Tibial nerve (tissue), 4 donors: Measurements from ENCODE around the gene MBNL2. TPM values are rescaled to one million over a fixed set of nuclear protein-coding genes. Genes with fewer than 3 reads are reported as not detected.

ENCODE experiments used
- DNase-seq, 2 donors: peaks; one replicate each; pipeline ENCODE4 v3.0.0-alpha.2; 2019; ENCODE audit warnings: low spot score in 2 of 2
- H3K27ac ChIP-seq, 4 donors: fragments of 200-600 bp; sonication (generic) in 3 of 4; one replicate each; pipeline ENCODE4 v1.5.1; 2017 to 2019; ENCODE audit warnings: mild to moderate bottlenecking in 1 of 4
- H3K27me3 ChIP-seq, 2 donors: fragments of 200-600 bp; sonication (generic) in 1 of 2; one replicate each; pipeline versions ENCODE4 v1.5.1 to v1.6.0; 2017 to 2019
- H3K36me3 ChIP-seq, 3 donors: fragments of 200-600 bp; sonication (generic); one replicate each; pipeline ENCODE4 v1.5.1; 2018 to 2019
- H3K4me1 ChIP-seq, 4 donors: fragments of 200-600 bp; sonication (generic) in 3 of 4; one replicate each; pipeline ENCODE4 v1.5.1; 2017 to 2019
- H3K4me3 ChIP-seq, 4 donors: fragments of 200-600 bp; sonication (generic) in 3 of 4; one replicate each; pipeline ENCODE4 v1.5.1; 2017 to 2019; ENCODE audit warnings: mild to moderate bottlenecking in 1 of 4, moderate library complexity in 1 of 4
- H3K9me3 ChIP-seq, 4 donors: fragments of 200-600 bp; sonication (generic) in 3 of 4; one replicate each; pipeline ENCODE4 v1.5.1; 2017 to 2019
- EP300 ChIP-seq, 2 donors: sonication (generic); formaldehyde crosslinking; IDR thresholded peaks; one replicate each; pipeline ENCODE4 v1.6.1; 2017; ENCODE audit warnings: antibody characterized with exemption in 2 of 2, mild to moderate bottlenecking in 1 of 2
- POLR2A ChIP-seq, 2 donors: fragments of 450-650 bp; IDR thresholded peaks; one replicate each; pipeline ENCODE4 v1.6.1; 2017; ENCODE audit warnings: antibody characterized with exemption in 2 of 2, mild to moderate bottlenecking in 2 of 2, moderate library complexity in 2 of 2
- WGBS, 2 donors: methylation state at CpG; one replicate each; pipeline ENCODE4 v1.1.5; 2018; 5-methylcytosine and 5-hydroxymethylcytosine counted together
- total RNA-seq, 4 donors: library from RNA; depleted of rRNA; stranded (reverse); fragments of >200 nt; gene quantifications; one replicate each; pipeline ENCODE4 v1.1.0, GENCODE V29; 2016
- TF ChIP-seq, protein P1 (sequence below), 5 experiments: fragments of 200-600 bp in 3 of 5; fragments of 450-650 bp in 2 of 5; sonication (generic) in 3 of 5; IDR thresholded peaks; one replicate each; pipeline ENCODE4 v1.5.1; 2016 to 2019; ENCODE audit warnings: antibody characterized with exemption in 5 of 5, mild to moderate bottlenecking in 3 of 5, moderate library complexity in 2 of 5

Gene MBNL2
- total RNA-seq, 4 donors from 2014 or later, result 87.9 to 126 (median 95.5) TPM

DNA sequence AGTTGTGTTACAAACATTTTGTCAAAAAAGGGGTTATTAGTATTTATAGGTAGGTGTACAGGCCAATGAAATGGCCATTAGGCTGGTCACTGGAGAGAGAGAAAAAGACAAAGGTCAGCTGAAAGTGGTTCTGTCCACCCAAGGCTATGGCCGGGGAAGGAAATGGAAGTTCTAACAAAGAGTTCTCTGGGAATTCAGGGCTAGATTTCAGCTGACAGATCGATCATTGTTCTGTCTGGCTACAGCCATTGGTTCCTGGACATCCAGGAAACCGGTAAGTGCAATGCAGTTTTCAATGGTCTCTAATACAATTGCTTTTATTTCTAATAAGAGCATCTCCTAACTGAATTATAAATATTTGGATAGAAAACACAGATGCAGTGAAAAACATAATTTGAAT is 42.5 kb downstream of the MBNL2 start:
- no peaks in the 10 kb centered on the region for H3K36me3 ChIP-seq
- 41 to 48% methylated on average over 3 of the region's 3 CpGs for WGBS, 2 donors
- peaks cover 0 to 93% (median 56%) of the 10 kb centered on the region in 4 donors for H3K4me1 ChIP-seq
- no peak overlapping the region for H3K4me3 ChIP-seq
- H3K9me3 ChIP-seq, result no peaks in the 10 kb centered on the region
- TF ChIP-seq POLR2A (IDR thresholded peaks at IDR 0.05), result no peak
- no peak for TF ChIP-seq EP300 (IDR thresholded peaks at IDR 0.05)
- TF ChIP-seq, protein P1, sequence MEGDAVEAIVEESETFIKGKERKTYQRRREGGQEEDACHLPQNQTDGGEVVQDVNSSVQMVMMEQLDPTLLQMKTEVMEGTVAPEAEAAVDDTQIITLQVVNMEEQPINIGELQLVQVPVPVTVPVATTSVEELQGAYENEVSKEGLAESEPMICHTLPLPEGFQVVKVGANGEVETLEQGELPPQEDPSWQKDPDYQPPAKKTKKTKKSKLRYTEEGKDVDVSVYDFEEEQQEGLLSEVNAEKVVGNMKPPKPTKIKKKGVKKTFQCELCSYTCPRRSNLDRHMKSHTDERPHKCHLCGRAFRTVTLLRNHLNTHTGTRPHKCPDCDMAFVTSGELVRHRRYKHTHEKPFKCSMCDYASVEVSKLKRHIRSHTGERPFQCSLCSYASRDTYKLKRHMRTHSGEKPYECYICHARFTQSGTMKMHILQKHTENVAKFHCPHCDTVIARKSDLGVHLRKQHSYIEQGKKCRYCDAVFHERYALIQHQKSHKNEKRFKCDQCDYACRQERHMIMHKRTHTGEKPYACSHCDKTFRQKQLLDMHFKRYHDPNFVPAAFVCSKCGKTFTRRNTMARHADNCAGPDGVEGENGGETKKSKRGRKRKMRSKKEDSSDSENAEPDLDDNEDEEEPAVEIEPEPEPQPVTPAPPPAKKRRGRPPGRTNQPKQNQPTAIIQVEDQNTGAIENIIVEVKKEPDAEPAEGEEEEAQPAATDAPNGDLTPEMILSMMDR (IDR thresholded peaks at IDR 0.05), result no peak
- H3K27ac ChIP-seq, result peak overlapping the region in 1 of 4 donors; percentile 26
- H3K27me3 ChIP-seq, result no peaks in the 10 kb centered on the region
- DNase-seq, result no peak

DNA sequence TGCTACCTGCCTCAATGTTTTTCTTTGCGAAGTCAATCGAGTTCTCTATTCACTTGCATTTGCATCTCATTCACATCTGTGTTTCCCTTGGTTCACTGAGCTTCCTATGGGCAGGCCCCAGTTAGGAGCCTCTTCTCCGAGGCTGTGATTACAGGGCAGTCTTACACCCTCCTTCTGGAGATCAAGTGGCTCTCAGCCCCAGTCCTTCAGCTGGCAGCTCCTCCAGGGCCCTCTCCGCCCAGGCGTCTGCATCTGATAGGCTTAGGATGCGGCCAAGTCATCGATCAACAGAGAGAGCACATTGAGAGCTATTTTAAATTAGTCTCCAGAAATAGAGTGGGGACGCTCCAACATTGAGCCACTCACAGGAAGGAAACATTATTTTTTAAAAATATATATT is 44.2 kb downstream of the MBNL2 start:
- no peak for TF ChIP-seq POLR2A (IDR thresholded peaks at IDR 0.05)
- TF ChIP-seq, protein P1 (IDR thresholded peaks at IDR 0.05), result no peak
- TF ChIP-seq EP300 (IDR thresholded peaks at IDR 0.05), result no peak
- WGBS, 2 donors, result 55 to 56% methylated on average over 8 of the region's 8 CpGs
- no peaks in the 10 kb centered on the region for H3K9me3 ChIP-seq
- H3K27me3 ChIP-seq, result no peaks in the 10 kb centered on the region
- H3K27ac ChIP-seq, result peak overlapping the region in 2 of 4 donors; percentile 18 to 70
- DNase-seq, result no peak
- H3K4me1 ChIP-seq, result peaks cover 0 to 87% (median 49%) of the 10 kb centered on the region in 4 donors
- no peaks in the 10 kb centered on the region for H3K36me3 ChIP-seq
- H3K4me3 ChIP-seq, result no peak overlapping the region

DNA sequence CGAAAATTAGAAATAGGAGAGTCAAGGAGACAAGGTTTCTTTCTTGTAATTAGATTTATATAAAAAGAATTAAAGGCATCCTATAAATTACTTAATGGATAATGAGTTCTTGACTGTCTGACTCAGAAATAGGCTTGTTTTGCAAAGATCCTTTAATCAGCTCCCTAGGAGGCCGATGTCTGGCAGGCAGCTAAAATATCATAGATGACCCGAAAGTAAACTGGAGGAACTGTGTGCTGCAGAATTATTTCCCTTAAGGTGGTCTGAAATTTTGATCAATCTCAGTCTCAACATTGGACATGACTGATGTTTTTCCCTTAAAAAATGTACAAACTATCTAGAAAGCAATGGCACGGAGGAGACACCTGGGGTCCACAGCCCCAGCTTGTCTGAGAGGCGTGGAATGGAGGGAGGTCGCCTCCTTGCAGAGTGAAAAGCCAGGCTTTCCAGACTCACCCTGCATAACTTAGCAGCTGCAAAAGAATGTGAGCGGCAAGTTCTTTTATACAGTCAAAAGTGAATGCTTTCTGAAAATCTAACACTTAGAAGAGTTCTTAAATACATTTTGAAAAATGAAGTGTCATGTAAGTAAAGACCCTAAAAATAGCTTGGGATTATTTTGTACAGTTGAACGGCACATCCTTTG is 44.8 kb downstream of the MBNL2 start:
- peaks cover 0 to 86% (median 43%) of the 10 kb centered on the region in 4 donors for H3K4me1 ChIP-seq

DNA sequence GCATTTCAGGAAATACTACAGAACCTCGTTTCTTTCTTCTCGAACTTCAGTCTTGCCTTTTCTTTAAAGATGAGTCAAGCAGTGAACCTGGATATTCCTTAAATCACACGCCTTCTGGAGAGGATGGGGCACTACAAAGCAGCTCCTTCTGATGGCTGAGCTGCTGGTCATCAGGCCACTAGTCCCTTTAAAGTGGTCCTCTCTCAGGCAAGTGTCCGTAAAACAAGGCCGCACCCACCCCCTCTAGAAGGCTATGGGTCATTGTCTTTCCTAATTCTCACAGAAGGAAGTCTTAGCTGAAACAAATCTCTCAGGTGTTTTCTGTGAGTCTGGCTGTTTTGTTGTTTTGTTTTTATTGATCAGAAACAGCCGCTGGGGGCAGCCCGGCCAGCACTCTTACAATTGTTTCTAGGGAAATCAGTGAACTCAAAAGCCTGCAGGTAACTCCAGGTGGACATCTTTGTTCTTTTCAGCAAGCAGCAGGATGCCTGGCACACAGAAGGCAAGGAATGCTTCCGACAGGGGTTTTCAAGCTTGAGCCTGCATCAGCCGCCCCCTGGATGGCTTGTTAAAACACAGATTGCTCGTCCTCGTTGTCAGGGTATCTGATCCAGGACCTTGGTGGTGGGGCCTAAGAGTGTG is 45.4 kb downstream of the MBNL2 start:
- H3K4me1 ChIP-seq, result peaks cover 0 to 80% (median 39%) of the 10 kb centered on the region in 4 donors
- H3K27ac ChIP-seq, result peak overlapping the region in 2 of 4 donors; percentile 40 to 70
- no peaks in the 10 kb centered on the region for H3K9me3 ChIP-seq
- H3K4me3 ChIP-seq, result no peak overlapping the region
- H3K36me3 ChIP-seq, result no peaks in the 10 kb centered on the region
- WGBS, 2 donors, result 58 to 60% methylated on average over 11 of the region's 11 CpGs
- no peaks in the 10 kb centered on the region for H3K27me3 ChIP-seq
- no peak for DNase-seq
- TF ChIP-seq, protein P1 (IDR thresholded peaks at IDR 0.05), result no peak
- TF ChIP-seq EP300 (IDR thresholded peaks at IDR 0.05) (no peak), POLR2A (IDR thresholded peaks at IDR 0.05) (no peak)

More for the DNA sequence above, 44.8 kb downstream of the MBNL2 start:
- H3K27ac ChIP-seq, result peak overlapping the region in 2 of 4 donors; percentile 40 to 70
- WGBS, 2 donors, result 23 to 24% methylated on average over 8 of the region's 8 CpGs
- H3K4me3 ChIP-seq, result no peak overlapping the region
- H3K9me3 ChIP-seq, result no peaks in the 10 kb centered on the region
- DNase-seq, result no peak
- TF ChIP-seq EP300 (IDR thresholded peaks at IDR 0.05) (no peak), POLR2A (IDR thresholded peaks at IDR 0.05) (no peak)
- TF ChIP-seq, protein P1 (IDR thresholded peaks at IDR 0.05), result no peak
- H3K27me3 ChIP-seq, result no peaks in the 10 kb centered on the region
- H3K36me3 ChIP-seq, result no peaks in the 10 kb centered on the region

DNA sequence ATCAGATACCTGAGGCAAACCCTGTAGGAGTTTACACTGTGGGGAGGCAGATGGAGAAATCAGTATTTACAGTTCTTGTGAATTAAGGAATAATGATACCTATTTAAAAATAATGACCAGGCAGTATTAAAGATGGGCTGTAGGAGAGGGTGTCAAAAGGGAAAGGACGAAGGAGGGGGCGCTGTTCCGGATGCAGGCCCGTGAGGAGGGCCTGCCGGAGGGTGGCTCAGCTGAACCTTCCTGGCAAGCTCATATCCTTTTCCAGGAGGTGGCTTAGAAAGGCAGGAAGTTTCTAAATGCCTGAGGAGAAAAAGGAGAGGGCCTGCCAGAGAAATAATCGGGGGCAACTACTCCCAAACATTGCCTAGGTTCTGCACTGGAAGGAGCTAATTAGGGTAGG is 46.6 kb downstream of the MBNL2 start:
- no peaks in the 10 kb centered on the region for H3K36me3 ChIP-seq
- H3K27ac ChIP-seq, result peak overlapping the region in 2 of 4 donors; percentile 38 to 44
- no peak overlapping the region for H3K4me3 ChIP-seq
- WGBS, 2 donors, result 29 to 34% methylated on average over 6 of the region's 6 CpGs
- H3K27me3 ChIP-seq, result no peaks in the 10 kb centered on the region
- H3K4me1 ChIP-seq, result peaks cover 0 to 84% (median 45%) of the 10 kb centered on the region in 4 donors
- TF ChIP-seq, protein P1 (IDR thresholded peaks at IDR 0.05), result no peak
- TF ChIP-seq POLR2A (IDR thresholded peaks at IDR 0.05) (no peak), EP300 (IDR thresholded peaks at IDR 0.05) (no peak)
- DNase-seq, result no peak
- no peaks in the 10 kb centered on the region for H3K9me3 ChIP-seq
